Dendritic cell treated with granulocyte-macrophage colony-stimulating factor and Interleukin-4, amounts not matched to agents 40 ng/mL and 50 ng/mL, for 4 days (primary cell): ENCODE measurements around the gene GABRA5.

Source experiments
- H3K27ac Mint-ChIP-seq: one replicate; pipeline ENCODE4 v1.8.0; 2022; ENCODE audit warnings: mild to moderate bottlenecking, mixed read lengths
- H3K27me3 Mint-ChIP-seq: one replicate; pipeline ENCODE4 v1.8.0; 2022; ENCODE audit warnings: mild to moderate bottlenecking, mixed read lengths
- H3K36me3 Mint-ChIP-seq: one replicate; pipeline ENCODE4 v1.8.0; 2022; ENCODE audit warnings: low read depth, mixed read lengths
- H3K4me1 Mint-ChIP-seq: one replicate; pipeline ENCODE4 v1.8.0; 2022; ENCODE audit warnings: low read depth, mixed read lengths
- H3K4me3 Mint-ChIP-seq: one replicate; pipeline ENCODE4 v1.8.0; 2022; ENCODE audit warnings: mild to moderate bottlenecking, moderate library complexity, mixed read lengths
- H3K9me3 Mint-ChIP-seq: one replicate; pipeline ENCODE4 v1.8.0; 2022; ENCODE audit warnings: mixed read lengths
- intact Hi-C: fragments of 100-400 bp; cut with micrococcal nuclease; formaldehyde crosslinking; loops from one replicate; pipeline ENCODE4 v1.15.0; 2022

Gene GABRA5

DNA sequence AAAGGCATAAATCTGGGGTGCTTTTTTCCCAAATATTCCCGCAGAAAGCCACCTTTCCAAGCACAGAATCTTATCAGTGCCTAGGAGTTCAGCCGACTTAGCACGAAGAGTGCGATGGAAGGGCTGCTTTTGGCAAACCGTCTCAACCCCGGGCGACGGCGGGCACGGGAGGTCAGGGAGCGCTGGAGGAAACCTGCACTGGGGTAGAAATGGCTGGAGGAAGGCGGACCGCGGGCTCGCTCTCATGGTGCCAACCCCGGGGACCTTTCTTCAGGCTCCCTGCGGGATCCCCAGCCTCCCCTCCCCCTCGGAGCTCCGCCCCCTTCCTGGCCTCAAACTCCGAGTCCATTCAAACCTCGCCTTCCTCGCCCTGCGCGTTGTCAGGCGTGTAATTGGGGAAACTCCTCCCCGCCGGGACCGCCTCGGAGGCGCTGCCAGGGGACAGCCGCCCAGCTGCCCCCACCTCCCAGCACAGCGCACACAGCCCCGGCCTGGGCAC is 103.9 kb downstream of the GABRA5 start, which contains the start of gene GABRG3:
Gene GABRG3 (plus strand): TSS at position 470 of the 499 bp plus-strand sequence.
- Mint-ChIP-seq H3K4me1 (no peaks in the 10 kb centered on the region), H3K27me3 (peaks cover 37% of the 10 kb centered on the region), H3K4me3 (no peak within 1 kb of the TSS), H3K36me3 (no peaks in the 10 kb centered on the region), H3K27ac (no peak within 1 kb of the TSS), H3K9me3 (no peaks in the 10 kb centered on the region)
- intact Hi-C loops: no loop called here

DNA sequence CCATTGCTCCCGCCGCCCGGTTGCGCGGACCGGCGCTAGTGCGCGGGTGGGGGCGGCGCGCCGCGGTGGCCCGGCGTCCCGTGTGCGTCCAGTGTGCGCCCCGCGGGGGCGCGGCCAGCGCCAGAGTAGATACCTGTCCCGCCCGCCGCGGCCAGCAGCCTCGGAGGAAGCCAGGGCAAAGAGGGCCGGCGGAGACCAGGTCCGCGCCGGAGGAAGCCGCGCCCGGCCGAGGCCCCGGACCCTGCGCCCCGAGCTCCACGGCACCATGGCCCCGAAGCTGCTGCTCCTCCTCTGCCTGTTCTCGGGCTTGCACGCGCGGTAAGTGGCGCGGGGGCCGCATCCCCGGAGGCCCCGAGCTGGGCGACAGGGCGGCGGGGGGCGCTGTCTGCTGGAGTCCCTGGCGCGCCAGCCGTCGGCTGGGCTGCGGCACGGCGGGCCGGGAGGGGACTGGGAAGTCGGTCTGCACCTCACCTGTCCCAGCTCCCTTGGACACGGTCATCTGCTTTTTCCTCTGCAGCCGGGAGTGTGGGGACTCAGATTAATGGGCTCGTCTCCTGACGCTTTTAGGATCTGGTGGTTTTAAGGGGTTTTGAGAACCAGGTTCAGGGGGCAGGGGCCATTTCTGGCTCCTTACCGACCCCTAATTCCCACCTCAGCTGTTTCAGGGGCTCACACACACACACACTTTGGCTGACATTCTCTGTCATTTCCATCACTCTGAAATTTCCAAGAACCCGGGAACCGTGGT is 104.6 kb downstream of the GABRA5 start:
- Mint-ChIP-seq H3K27me3 (peaks cover 37% of the 10 kb centered on the region), H3K36me3 (no peaks in the 10 kb centered on the region), H3K9me3 (no peaks in the 10 kb centered on the region), H3K4me1 (no peaks in the 10 kb centered on the region), H3K4me3 (no peak overlapping the region), H3K27ac (no peak overlapping the region)
- intact Hi-C loops: no loop called here

- no peaks in the 10 kb centered on the region for H3K9me3 Mint-ChIP-seq
- no peak overlapping the region for H3K4me3 Mint-ChIP-seq
- no peak overlapping the region for H3K27ac Mint-ChIP-seq
- no peaks in the 10 kb centered on the region for H3K4me1 Mint-ChIP-seq
- H3K27me3 Mint-ChIP-seq: peaks cover 36% of the 10 kb centered on the region
- intact Hi-C loops: no loop called here
- no peaks in the 10 kb centered on the region for H3K36me3 Mint-ChIP-seq
Measured at GRCh38 chr15:26972636-26973035, 105.8 kb downstream of the GABRA5 start.

DNA sequence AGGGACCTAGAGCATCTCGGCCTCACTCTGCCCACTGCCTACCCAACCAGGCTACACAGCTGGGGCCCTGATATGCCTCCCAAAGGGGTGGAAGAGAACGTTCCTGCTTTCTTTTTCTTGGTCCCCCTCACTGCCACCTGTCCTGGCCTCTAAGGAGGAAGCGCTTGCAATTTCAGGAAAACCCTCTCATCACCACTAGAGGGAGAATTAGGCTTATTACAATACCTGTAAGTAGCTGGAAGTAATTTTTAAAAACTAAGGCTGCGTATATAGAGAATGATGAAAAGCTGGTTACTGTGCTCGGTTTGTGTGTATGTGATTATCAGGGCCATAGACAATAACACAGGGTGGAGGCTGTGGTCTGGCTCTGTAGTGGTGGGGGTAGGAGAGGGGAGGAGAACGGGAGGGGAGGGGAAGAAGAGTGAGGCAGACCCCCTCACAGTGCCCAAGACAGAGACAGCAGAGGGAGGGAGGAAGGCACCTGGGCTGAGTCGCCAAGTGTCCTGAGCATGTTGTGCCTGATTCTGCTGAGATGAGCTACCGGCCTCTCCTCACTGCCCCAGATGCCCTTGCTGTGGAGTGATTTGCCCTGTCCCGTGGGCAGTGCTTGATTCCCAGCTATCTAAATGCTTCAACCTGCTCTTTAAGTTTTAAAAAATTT is 107.4 kb downstream of the GABRA5 start:
- H3K4me1 Mint-ChIP-seq: no peaks in the 10 kb centered on the region
- intact Hi-C loops: no loop called here
- H3K27me3 Mint-ChIP-seq: peaks cover 28% of the 10 kb centered on the region
- H3K27ac Mint-ChIP-seq: no peak overlapping the region
- H3K4me3 Mint-ChIP-seq: no peak overlapping the region
- no peaks in the 10 kb centered on the region for H3K9me3 Mint-ChIP-seq
- no peaks in the 10 kb centered on the region for H3K36me3 Mint-ChIP-seq

DNA sequence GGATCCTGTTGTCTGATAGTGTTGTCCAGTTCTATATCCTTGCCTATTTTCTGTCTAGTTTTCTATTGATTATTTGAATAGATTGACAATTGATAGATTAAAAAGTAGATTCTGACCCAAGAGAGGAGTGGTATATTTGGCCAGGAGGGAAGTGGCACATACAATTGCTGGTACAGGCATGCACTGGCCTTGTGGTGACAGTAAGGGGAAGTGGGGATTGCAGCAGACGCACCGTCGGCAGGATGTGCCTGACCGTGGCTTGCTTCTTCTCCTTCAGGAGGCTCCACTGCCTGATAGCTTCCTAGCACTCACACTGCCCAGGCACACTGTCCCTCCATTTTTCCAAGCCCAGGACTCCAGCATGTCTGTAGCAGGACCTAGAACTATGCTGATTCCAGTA is 114.6 kb downstream of the GABRA5 start:
- Mint-ChIP-seq H3K4me1 (no peaks in the 10 kb centered on the region), H3K27me3 (no peaks in the 10 kb centered on the region), H3K36me3 (no peaks in the 10 kb centered on the region), H3K4me3 (no peak overlapping the region), H3K27ac (no peak overlapping the region), H3K9me3 (no peaks in the 10 kb centered on the region)
- intact Hi-C loops: no loop called here

GRCh38 chr15:26983822-26984221 is 117.0 kb downstream of the GABRA5 start:
- Mint-ChIP-seq H3K4me1 (no peaks in the 10 kb centered on the region), H3K9me3 (no peaks in the 10 kb centered on the region), H3K36me3 (no peaks in the 10 kb centered on the region), H3K27ac (no peak overlapping the region), H3K4me3 (no peak overlapping the region), H3K27me3 (no peaks in the 10 kb centered on the region)
- intact Hi-C loops: no loop called here

DNA sequence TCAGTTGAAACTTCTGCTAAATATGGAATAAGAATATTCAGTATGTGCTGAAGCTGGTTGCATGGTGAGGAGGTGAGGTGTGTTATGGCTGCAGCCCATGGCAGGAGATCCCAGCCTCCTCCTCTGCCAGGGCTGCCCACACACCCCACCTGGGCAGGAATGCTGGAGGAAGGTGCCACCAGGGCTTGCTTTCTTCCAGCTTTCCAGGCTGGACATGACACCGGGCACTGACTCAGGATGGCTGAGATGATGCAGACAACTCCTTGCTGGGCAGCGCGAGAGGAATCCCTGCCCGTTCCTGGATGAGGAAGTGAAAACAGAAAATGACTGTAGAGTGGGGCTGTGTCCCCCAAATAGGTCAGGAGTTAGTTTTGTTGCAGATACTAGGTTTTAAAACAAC is 118.2 kb downstream of the GABRA5 start:
- Mint-ChIP-seq H3K27me3 (no peaks in the 10 kb centered on the region), H3K4me3 (no peak overlapping the region), H3K36me3 (no peaks in the 10 kb centered on the region), H3K27ac (no peak overlapping the region), H3K4me1 (no peaks in the 10 kb centered on the region), H3K9me3 (no peaks in the 10 kb centered on the region)
- intact Hi-C loops: no loop called here

- H3K9me3 Mint-ChIP-seq: peaks cover 54% of the 10 kb centered on the region
- H3K36me3 Mint-ChIP-seq: no peaks in the 10 kb centered on the region
- H3K27me3 Mint-ChIP-seq: no peaks in the 10 kb centered on the region
- no peaks in the 10 kb centered on the region for H3K4me1 Mint-ChIP-seq
- intact Hi-C loops: no loop called here
- H3K4me3 Mint-ChIP-seq: no peak overlapping the region
- no peak overlapping the region for H3K27ac Mint-ChIP-seq
Measured at GRCh38 chr15:26996250-26996649, 129.4 kb downstream of the GABRA5 start.
